Stimulated activated CD4-positive, alpha-beta T cell treated with anti-CD3 and anti-CD28 coated beads, Interleukin-2, amount 100 ng/mL, for 24 hours (primary cell): Measurements from ENCODE around the gene DDX17.

ENCODE experiments used
- DNase-seq, 2 donors: peaks; one replicate each; pipeline ENCODE4 v3.0.0-alpha.2; 2020

The DDX17 gene

DNA sequence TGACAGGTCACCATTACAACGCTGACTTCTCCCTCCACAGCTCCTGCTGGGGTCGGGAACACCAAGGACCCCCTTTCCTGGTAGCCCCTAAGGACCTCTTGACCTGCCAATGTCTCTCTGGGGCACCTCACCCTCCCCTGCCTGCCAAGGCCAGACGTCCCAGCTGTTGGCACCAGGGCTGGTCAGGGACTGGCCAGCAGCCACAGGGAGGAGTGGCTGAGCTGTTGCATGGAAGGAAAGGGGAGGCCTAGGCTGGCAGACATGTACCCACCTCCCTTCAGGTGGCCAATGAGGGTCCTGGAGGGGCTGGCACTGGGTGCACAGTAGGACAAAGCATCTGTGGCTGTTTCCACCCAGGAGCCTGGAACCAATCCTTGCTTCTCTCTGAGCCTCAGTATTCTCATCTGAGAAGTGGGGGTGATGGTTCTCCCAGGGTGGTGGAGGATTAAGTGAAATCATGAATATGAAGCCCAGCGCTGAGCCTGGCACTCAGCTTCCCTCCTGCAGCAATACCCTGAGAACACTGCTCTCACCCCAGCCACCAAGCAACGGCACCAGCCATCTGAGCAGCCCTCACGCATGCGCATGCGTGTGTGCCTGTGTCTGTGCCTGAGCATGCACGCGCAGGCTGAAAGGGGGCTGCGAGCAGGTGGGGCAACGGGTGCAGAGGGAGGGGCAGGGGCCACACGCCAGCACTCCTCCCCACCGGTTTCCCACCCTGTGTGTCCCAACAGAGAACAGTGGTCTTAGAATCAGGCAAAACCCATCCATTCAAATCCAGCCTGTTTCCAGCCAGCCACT, 57.0 kb downstream of the DDX17 start:
- DNase-seq: no peak

DNA sequence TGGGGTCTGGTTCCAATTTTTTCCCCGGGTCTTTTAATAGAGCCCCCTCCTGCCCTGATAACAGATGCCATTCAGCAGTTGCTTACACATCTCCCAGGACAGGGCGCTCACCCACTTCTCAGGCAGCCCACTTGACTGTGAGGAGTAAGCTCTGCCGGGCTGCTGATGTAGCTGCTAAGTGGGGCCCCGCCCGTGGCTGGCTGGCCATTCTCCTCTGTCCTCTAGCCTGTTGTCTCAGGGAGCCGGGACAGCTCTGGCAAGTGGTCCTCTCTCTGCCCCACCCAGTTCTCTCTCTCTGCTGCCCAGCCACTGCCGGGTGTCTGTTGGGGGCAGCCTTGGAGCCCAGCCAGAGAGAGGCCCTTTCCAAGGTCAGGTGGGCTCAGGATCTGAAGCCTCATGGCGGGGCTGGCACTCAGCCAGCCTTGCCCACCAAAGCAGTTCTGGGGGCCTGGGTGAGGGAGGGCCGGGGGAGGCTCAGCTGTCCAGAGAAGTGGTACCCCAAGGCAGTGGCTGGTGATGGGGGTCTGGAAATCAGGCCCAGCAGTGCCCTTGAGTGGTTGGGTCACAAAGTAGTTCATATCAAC, 60.0 kb downstream of the DDX17 start:
- DNase-seq: no peak

DNA sequence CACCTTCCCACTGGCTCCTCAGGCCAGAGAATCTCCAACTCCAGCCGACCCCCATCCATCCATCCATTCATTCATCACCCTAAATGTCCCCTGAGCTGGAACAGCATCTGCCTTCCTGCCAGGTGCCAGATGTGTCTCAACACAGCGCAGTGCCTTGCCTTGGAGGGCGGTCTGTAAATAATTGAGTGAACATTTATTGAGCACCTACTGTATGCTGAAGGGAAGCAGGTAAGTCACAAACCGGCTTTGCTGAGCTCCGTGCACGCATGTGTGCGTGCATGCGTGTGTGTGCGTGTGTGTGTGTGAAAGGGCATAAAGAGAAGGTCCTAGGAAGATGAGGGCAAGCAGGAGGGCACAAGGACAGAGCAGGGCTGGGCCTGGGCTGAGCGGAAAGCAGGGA, 61.3 kb downstream of the DDX17 start:
- DNase-seq: no peak

DNA sequence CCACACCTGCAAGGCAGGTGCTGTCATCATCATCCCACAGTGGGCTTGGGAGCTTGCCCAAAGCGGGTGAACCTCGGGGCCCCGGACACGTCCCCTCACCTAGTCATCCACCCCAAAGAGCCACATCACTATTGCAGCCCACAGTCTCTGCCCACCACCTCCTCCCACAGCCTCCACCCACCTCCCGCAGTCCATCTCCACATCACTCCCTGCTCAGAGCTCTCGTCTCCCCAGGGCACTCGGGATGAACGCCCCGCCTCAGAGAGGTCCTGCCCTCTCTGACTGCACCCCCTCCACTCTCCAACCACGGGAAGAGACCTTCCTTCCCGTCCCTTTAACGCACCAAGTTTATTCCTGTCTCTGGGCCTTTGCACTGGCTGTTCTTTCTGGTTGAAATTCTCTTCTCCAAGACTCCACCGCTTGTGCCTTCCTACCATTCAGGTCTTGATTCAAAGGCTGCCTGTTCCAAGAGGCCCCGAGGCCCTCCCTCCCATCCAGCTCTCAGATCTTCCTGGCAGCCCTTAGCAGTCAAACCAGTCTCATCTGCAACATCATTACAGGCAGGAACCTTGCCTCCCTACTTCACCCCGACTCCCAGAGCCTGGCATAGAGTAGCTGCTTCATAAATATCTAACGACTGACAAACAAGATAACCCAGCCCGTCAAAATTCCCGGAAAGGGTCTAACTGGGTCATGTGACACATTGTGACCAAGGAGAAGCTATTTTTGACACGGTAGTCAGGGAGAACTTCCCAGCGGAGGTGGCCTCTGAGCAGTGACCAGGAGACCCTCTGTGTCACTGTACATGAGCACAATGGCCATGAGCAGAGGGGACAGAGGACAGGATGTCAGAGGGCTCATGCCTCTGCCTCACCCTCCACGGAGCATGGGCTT, 62.2 kb downstream of the DDX17 start:
- no peak for DNase-seq

DNA sequence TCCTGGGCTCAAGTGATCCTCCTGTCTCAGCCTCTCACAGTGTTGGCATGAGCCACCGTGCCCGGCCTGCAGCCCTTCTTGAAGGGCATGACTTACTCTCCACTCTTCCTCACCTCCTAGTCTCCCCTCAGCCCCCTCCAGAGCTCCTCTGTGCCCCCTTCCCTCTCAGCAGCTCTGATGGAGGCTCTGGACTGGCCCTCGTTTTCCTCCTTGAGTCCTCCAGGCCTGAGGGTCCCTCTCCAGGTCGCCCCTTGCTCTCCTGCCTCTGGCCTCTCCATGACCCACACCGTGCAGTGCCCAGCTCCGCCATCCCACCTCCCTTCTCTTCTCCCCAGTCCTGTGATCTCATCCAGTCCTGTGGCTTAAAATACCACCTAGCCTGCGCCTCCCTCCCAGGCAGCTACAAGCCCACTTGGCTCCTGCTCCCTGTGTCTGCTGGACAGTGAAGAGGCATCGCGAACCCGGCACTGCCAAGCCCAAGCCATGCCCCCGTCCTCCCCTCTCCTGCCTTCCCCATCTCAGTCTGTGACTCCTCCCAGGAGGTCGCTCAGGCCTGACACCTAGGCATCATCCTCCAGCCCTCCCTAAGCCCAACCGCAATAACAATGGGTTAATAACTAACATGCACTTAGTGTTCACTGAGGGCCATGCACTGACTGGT, 63.0 kb downstream of the DDX17 start:
- DNase-seq: no peak

DNA sequence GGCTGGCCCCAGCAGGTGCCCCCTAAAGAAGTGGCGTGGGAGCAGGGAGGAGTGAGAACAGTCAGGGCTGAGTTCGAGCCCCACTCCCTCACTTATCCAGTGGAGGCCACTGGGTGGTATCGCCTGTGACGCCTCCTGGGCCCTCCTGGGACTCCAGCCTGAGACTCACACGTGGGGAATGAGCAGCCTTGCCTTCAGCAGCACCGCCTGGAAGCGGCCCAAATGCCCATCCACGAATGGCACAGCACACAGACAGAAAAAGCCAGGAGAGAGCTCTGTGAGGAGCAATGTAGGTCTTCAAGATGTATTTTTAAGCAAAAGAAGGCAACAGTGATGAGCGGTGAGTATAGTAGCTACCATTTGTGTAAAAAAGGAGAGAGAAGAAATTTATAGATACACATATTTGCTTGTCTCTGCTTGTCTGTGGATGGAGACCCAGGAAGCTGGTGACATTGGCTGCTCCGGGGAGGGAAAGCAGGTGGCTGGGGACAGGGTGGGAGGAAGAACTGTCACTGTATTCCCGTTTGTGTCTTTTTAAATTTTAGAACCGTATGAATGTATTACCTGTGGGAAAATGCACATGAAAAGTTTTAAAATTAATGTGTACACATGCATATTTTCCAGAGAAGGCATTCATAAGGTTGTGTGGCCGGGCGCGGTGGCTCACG, 64.4 kb downstream of the DDX17 start:
- no peak for DNase-seq

DNA sequence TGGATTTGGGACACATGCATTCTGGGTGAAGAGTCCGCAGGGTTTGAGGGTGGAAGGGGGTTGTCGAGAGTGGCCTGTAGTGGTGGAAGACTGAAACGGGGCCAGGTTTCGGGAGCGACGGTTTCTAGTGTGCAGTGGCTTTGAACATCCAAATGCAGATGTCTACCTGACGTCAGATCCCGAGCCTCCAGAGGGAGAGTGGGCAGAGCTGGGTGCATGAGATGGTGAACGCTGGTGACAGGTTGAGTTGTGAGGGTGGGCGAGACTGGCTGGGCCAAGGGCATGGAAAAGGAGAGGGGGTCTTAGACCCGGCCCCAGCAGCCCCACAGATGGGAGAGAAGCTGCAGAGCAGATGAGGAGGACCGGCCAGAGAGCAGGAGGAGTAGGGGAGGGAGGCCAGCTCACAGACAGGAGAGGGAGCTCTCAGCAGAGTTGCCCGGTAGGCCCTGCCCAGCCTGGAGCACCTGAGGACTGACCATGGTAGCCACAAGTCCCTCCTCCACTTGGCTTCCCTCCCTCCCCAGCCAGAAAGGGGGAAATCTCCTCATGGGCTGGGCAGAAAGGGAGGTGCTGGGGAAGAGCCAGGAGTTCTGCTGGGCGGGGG, 65.3 kb downstream of the DDX17 start:
- DNase-seq: no peak

DNA sequence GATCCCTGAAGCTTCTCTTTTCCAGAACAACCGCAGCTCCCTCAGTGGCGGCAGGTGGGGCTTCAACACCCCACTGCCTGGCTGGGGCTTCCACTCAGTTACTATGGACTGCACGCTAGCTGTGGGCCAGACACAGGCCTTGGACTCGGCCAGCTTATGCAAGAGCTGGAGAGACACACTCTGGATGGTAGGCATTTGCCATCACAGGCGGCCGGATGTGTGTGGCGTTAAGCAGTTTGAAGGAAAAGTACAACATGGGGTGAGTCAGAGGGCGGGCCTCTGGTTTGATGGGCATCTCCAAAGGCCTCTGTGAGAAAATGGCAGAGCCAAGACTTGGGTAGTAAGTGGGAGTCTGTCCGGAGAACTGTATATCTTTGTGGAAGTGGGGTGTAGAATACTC, 68.7 kb downstream of the DDX17 start:
- no peak for DNase-seq

DNA sequence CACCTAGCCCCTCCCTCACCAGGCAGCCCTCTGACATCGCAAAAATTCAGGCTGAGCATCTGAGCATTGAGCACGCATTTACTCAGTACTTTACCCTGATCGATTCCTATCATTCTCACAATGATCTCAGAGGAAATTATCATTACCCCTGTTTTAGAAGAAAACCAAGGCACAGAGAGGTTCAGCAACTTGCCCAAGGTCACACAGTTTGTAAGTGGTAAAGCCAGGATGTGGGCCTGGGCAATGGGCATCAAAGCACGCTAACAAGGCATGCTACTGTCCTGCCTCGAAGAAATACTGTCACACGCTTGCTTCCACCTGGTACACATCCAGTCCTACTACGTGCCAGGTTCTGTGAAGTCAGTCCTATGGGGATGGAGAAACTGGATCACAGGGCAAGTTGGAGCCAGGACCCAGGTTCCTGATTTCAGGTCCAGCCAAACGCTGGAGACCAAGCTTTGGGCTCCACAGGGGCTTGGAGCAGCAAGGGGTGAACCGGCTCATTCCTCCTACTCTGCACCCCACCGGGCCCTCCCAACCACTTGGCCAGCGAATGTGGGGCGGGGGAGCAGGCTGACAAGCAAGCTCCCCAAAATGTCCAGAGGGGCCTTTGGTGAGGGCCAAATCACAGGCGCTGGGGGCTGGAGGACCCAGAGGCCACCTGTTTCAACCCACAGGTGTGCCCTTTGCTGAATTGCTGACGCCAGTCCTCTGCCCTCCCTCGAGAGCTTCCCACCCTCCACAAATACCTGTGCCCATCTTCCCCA, 69.3 kb downstream of the DDX17 start:
- DNase-seq: no peak

DNA sequence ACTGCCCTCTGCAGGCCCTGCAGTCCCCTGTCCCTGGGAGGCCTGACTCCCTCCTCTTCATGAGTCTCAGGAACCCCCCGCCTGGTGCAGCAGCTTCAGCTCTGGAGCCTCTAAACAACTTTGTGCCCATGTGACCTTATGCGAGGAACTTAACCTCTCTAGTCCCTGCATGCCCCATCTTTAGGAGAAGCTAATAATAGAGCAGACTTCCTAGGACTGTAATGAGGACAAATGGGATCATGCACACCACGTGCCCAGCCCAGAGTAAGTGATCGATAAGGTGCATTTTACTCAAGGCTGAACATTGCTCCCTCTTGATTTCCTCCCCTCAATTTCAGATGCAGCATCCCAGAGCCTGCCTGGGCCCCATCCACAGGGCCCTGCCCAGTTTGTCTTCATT, 70.1 kb downstream of the DDX17 start:
- DNase-seq: no peak

DNA sequence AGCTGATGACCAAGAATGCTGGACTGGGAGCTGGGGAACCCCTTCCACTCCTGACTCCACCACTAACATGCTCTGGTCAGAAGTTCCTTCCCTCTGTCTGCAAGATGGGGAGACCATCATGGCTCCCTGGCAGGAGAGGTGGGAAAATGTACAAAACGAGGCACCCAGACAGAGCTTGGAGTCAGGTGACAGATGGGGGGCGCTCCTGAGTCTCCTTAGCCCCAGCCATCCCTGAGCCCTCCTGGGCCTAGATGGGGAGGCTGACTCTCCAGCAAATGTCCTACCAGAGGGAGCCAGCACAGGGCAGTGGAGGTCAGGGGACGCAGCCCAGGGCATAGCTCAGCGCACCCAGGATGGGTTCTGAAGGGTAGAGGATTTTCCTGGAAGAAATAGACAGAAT, 71.1 kb downstream of the DDX17 start:
- DNase-seq: no peak

DNA sequence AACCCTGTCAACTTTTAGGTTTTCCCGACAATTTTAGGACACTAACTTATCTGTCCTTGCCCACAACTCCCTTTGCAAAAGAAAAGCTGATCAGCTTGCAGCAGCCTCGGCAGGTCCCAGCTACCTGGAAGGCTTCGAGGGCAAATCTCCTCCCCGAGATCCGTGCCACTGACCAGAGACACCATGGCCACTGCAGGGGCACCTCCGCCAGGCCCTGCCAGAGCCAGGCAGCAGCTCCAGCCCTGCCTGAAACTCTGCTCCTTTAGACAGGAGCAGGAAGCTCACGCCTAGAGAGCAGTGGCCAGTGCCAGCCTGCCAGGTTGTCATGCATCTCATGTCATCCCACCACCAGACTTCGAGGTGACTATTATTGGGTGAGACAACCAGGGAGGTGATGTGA, 72.2 kb downstream of the DDX17 start:
- DNase-seq: no peak
